GM12872 (cell line): Measurements from ENCODE around the gene TAF8.

ENCODE experiments used
- TF ChIP-seq, protein P1 (sequence below): IDR thresholded peaks from 3 replicates; pipeline ENCODE4 v1.5.1; 2011; ENCODE audit warnings: low read depth, mild to moderate bottlenecking, low read length, moderate library complexity; ENCODE audit not compliant: insufficient read depth

Gene TAF8

GRCh38 chr6:42071881-42072583, 21.7 kb downstream of the TAF8 start:
- TF ChIP-seq, protein P1, sequence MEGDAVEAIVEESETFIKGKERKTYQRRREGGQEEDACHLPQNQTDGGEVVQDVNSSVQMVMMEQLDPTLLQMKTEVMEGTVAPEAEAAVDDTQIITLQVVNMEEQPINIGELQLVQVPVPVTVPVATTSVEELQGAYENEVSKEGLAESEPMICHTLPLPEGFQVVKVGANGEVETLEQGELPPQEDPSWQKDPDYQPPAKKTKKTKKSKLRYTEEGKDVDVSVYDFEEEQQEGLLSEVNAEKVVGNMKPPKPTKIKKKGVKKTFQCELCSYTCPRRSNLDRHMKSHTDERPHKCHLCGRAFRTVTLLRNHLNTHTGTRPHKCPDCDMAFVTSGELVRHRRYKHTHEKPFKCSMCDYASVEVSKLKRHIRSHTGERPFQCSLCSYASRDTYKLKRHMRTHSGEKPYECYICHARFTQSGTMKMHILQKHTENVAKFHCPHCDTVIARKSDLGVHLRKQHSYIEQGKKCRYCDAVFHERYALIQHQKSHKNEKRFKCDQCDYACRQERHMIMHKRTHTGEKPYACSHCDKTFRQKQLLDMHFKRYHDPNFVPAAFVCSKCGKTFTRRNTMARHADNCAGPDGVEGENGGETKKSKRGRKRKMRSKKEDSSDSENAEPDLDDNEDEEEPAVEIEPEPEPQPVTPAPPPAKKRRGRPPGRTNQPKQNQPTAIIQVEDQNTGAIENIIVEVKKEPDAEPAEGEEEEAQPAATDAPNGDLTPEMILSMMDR, result no peak

GRCh38 chr6:42073287-42073686, 23.0 kb downstream of the TAF8 start:
- TF ChIP-seq, protein P1, result no peak

DNA sequence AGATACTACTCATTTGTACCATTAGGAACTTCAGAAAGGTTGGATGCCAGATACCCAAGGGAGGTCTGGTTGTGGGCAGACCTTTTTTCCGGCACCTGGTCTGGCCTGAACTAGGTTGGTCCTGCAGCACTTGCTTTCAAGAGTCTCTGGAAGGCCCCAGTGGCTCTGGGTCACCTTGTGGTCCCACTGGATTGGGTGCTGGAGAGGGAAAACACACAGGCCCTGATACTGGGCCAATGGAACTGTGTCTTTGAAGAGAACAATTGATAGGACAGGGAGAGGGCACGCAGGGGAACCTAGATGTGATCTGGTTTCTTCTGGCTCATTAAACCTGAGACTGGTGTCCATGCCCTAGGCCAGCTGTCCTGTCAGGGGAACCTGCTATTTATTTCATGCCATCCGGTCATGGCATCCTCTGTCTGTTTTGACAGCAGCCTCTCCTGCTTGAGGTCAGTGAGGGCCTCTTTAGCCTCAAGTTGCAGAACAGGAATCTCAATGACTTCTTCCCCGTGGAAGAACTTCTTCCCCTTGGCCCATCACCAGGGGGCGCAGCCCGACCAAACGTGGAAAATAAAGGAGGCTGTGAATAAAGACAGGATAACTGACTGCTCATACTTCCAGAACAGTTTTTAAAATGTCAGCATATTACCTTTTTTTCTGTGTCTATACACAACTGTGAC, 25.0 kb downstream of the TAF8 start:
- TF ChIP-seq, protein P1, result peak; percentile 67; the same call in 2 of the 3 replicates

DNA sequence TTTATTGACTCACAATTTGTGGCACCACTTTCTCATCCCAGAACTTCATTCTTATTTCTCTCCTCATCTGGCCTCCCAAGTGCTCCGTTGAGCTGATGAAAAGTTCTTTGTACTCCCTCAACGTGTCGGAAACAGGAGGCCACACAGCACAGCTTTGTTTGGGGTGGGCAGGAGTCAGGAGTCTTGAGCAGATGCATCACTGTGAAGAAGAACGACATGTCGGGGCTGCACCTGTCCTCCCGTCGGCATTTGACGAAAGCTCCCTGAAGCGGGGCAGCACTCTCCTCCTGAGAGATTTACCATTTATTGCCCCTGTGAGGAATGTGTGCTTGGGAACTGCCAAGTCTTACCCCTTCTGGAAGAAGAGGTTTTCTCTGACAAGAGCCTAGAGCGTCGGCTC, 28.1 kb downstream of the TAF8 start:
- TF ChIP-seq, protein P1, result no peak

DNA sequence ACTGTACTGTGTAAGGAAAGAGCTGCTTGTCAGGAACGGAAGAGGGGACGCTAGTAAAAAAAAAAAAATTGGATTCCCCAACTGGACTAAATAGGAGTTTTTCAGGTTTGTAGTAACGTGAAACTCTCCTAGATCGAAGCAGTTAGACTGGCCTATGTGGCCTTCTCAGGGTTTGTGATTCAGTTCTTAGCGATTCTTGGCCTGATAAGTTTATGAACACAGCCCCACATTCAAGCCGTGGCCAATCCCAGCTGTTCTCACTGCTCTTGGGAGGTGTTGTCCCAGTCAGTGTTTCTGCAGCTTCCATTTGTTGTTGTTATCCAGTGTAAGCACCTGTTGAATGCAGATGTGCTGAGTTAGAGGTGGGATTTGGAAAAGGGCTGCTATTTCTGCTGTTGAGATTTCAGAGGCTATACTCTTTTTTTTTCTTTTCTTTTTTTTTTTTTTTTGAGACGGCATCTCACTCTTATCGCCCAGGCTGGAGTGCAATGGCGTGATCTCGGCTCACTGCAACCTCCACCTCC, 29.7 kb downstream of the TAF8 start:
- TF ChIP-seq, protein P1, result no peak

GRCh38 chr6:42083530-42083929, 33.2 kb downstream of the TAF8 start:
- TF ChIP-seq, protein P1, result no peak

DNA sequence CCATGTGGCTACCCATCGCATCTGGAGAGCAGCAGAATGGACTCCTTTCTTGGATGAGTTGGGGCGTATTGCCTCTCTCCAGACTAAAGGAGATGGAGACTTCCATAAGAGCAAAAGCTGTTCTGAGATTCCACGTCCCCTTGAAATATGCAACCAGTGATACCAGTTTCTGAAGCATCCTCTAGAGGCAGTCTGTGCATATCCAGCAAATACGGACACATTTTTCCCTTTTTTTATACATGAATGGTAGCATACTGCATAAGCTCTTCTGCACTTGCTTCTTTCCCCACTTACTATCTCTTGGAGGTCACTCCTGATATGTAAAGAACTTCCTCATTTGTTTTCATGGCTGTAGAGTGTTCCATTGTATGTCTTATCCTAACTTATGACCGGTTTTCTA, 34.6 kb downstream of the TAF8 start:
- TF ChIP-seq, protein P1, result no peak
